Mesendoderm (in vitro differentiated cells): ENCODE measurements around the gene NFKBIB.

Experiments
- DNase-seq: peaks from one replicate; pipeline ENCODE4 v3.0.0; 2013
- H2AK5ac ChIP-seq: 2 replicates; pipeline ENCODE4 v1.6.1; 2013; ENCODE audit warnings: low read length, inconsistent platforms
- H2BK120ac ChIP-seq: 2 replicates; pipeline ENCODE4 v1.6.1; 2013; ENCODE audit warnings: low read depth, mild to moderate bottlenecking, low read length, moderate library complexity, mixed read lengths
- H2BK15ac ChIP-seq: replicated peaks from 2 replicates; pipeline ENCODE4 v1.6.1; 2013; ENCODE audit warnings: low read depth, mild to moderate bottlenecking, moderate library complexity
- H2BK5ac ChIP-seq: 2 replicates; pipeline ENCODE4 v1.6.1; 2013; ENCODE audit warnings: low read length, inconsistent platforms
- H3K18ac ChIP-seq: 2 replicates; pipeline ENCODE4 v1.6.1; 2013; ENCODE audit warnings: mild to moderate bottlenecking, low read length, mixed read lengths
- H3K23ac ChIP-seq: one replicate; pipeline ENCODE4 v1.6.1; 2013; ENCODE audit warnings: low read length
- H3K27ac ChIP-seq: 2 replicates; pipeline ENCODE4 v1.5.1; 2013; ENCODE audit warnings: low read depth, mild to moderate bottlenecking, inconsistent platforms, low read length, moderate library complexity
- H3K27me3 ChIP-seq: 2 replicates; pipeline ENCODE4 v1.6.1; 2013; ENCODE audit warnings: low read length, control low read depth, mild to moderate bottlenecking, inconsistent platforms; ENCODE audit not compliant: insufficient read depth, poor library complexity
- H3K36me3 ChIP-seq: 2 replicates; pipeline ENCODE4 v1.6.1; 2013; ENCODE audit warnings: low read length, inconsistent platforms; ENCODE audit not compliant: control insufficient read depth, insufficient read depth
- H3K4ac ChIP-seq: one replicate; pipeline ENCODE4 v1.6.1; 2013; ENCODE audit warnings: low read depth, mild to moderate bottlenecking, low read length, moderate library complexity
- H3K4me1 ChIP-seq: 2 replicates; pipeline ENCODE4 v1.6.1; 2013; ENCODE audit warnings: low read depth, low read length, inconsistent platforms; ENCODE audit not compliant: control insufficient read depth
- H3K4me2 ChIP-seq: 2 replicates; pipeline ENCODE4 v1.6.1; 2013; ENCODE audit warnings: low read length
- H3K4me3 ChIP-seq: 2 replicates; pipeline ENCODE4 v1.5.1; 2013; ENCODE audit warnings: mild to moderate bottlenecking, low read length
- H3K56ac ChIP-seq: one replicate; pipeline ENCODE4 v1.6.1; 2013; ENCODE audit warnings: low read length
- H3K79me1 ChIP-seq: 2 replicates; pipeline ENCODE4 v1.6.1; 2013; ENCODE audit warnings: low read length, inconsistent platforms
- H3K79me2 ChIP-seq: 2 replicates; pipeline ENCODE4 v1.6.1; 2013; ENCODE audit warnings: mild to moderate bottlenecking, low read length; ENCODE audit not compliant: control insufficient read depth, insufficient read depth
- H3K9ac ChIP-seq: 2 replicates; pipeline ENCODE4 v1.6.1; 2013; ENCODE audit warnings: low read length, inconsistent platforms
- H4K5ac ChIP-seq: one replicate; pipeline ENCODE4 v1.6.1; 2013; ENCODE audit warnings: low read length
- H4K8ac ChIP-seq: one replicate; pipeline ENCODE4 v1.6.1; 2013; ENCODE audit warnings: low read depth, mild to moderate bottlenecking, control low read depth, low read length, moderate library complexity
- WGBS: extraction: QIAGEN DNeasy Blood & Tissue Kit; methylation state at CpG from one replicate; pipeline ENCODE4 v1.1.7; 2013; ENCODE audit warnings: low lambda C conversion rate, missing lambda C conversion rate; ENCODE audit not compliant: insufficient coverage; ENCODE audit errors: extremely low coverage; 5-methylcytosine and 5-hydroxymethylcytosine counted together

Gene NFKBIB

DNA sequence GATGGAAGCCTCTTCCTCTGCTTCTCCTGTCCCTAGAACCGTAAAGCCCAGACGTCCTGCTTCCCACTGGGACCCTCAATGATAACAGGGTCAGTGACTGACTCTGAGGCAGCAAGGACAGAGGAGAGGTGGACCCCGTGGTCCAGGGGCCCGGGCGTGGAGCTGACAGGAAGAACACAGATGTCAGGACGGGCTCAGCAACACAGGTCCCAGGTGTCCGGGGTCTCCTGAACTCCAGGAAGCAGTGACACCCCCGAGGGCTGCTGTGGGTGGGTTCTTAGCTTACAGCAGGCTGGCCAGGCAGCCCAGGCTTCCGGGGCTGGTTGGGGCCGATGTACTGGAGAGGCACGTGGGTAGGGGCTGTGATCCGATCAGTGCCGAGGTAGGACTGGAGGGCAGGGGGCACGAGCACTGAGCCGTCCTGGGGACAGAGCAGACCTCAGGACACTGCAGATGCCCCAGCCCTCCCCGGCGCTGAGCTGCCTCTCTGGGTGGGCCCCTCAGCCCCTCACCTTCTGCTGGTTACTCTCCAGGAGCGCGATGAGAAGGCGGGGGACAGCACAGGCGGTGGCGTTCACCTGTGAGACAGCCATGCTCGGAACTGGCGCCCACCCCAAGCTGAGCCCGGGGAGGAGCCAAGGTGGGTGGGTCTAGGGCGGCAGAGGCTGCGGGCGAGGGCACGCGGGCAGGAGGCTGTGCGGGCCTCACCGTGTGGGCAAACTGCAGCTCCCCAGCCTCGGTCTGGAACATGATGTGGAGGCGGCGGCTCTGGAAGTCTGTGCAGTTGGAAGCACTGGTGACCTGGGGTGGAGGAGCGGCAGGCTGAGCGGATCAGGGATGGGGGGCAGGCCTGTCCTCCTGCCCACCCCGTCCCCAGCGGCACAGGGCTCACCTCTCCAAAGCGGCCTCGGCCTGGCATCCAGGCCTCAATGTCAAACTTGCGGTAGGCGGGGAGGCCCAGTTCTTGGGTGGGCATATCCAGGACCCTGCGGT, 15.9 kb downstream of the NFKBIB start:
- Histone ChIP-seq H2BK5ac (no peak overlapping the region), H4K8ac (no peak overlapping the region), H3K56ac (no peak overlapping the region), H2BK120ac (no peak overlapping the region), H3K79me2 (no peaks in the 10 kb centered on the region), H3K27ac (no peak overlapping the region), H3K4me1 (no peaks in the 10 kb centered on the region), H3K23ac (no peak overlapping the region), H3K4me2 (no peak overlapping the region), H3K79me1 (no peaks in the 10 kb centered on the region), H3K9ac (no peak overlapping the region), H4K5ac (no peak overlapping the region), H3K4ac (no peak overlapping the region), H2BK15ac (no peak overlapping the region), H3K18ac (no peak overlapping the region), H2AK5ac (no peak overlapping the region), H3K36me3 (no peaks in the 10 kb centered on the region), H3K27me3 (no peaks in the 10 kb centered on the region), H3K4me3 (no peak overlapping the region)
- WGBS, result no CpG with 5 or more reads among the region's 44 CpGs
- DNase-seq, result no peak

- H3K27me3 ChIP-seq, result no peaks in the 10 kb centered on the region
- no peak overlapping the region for H2BK5ac ChIP-seq
- no peak overlapping the region for H3K4ac ChIP-seq
- no peak overlapping the region for H2BK120ac ChIP-seq
- no peak overlapping the region for H3K4me3 ChIP-seq
- H4K5ac ChIP-seq, result no peak overlapping the region
- no peak overlapping the region for H2BK15ac ChIP-seq
- WGBS, result no CpG with 5 or more reads among the region's 9 CpGs
- H4K8ac ChIP-seq, result no peak overlapping the region
- peaks cover 2% of the 10 kb centered on the region for H3K36me3 ChIP-seq
- H3K18ac ChIP-seq, result no peak overlapping the region
- H3K79me1 ChIP-seq, result no peaks in the 10 kb centered on the region
- no peak overlapping the region for H3K23ac ChIP-seq
- no peak overlapping the region for H2AK5ac ChIP-seq
- no peaks in the 10 kb centered on the region for H3K4me1 ChIP-seq
- H3K79me2 ChIP-seq, result no peaks in the 10 kb centered on the region
- no peak overlapping the region for H3K27ac ChIP-seq
- no peak for DNase-seq
- H3K4me2 ChIP-seq, result no peak overlapping the region
- no peak overlapping the region for H3K56ac ChIP-seq
- no peak overlapping the region for H3K9ac ChIP-seq
These were observed 17.7 kb downstream of the NFKBIB start for GRCh38 chr19:38917516-38917915.

- Histone ChIP-seq H2BK120ac (no peak overlapping the region), H3K23ac (no peak overlapping the region), H2BK5ac (no peak overlapping the region), H3K4me2 (no peak overlapping the region), H3K4me3 (no peak overlapping the region), H3K4ac (no peak overlapping the region), H4K5ac (no peak overlapping the region), H3K4me1 (no peaks in the 10 kb centered on the region), H3K27ac (no peak overlapping the region), H3K79me1 (no peaks in the 10 kb centered on the region), H3K36me3 (peaks cover 2% of the 10 kb centered on the region), H3K79me2 (no peaks in the 10 kb centered on the region), H3K9ac (no peak overlapping the region), H3K18ac (no peak overlapping the region), H2AK5ac (no peak overlapping the region), H4K8ac (no peak overlapping the region), H2BK15ac (no peak overlapping the region), H3K27me3 (no peaks in the 10 kb centered on the region), H3K56ac (no peak overlapping the region)
- no CpG with 5 or more reads among the region's 13 CpGs for WGBS
- DNase-seq, result no peak
These were observed 18.2 kb downstream of the NFKBIB start for GRCh38 chr19:38917921-38918491.

DNA sequence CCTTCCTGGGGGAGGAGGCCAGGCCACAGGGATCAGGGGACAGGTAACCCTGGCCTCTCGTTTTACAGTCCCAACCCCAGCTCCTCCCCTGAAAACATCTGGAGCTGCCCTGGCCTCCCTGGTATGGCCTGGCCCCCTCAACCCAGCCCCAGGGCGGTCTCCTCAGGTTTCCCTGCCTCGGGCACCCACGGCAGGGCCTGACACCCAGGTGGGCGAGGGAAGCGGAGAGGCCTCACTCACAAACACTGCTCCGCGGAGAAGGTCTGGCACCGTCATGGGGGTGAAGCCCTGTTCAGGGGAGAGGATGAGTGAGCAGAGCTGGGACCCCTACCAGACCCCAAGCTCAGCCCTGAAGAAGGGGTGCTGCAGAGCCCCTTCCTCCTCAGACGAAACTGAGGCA, 18.8 kb downstream of the NFKBIB start:
- no peak overlapping the region for H3K4ac ChIP-seq
- no peak overlapping the region for H2BK120ac ChIP-seq
- no peak overlapping the region for H3K27ac ChIP-seq
- no peak overlapping the region for H3K4me2 ChIP-seq
- H3K4me3 ChIP-seq, result no peak overlapping the region
- H3K9ac ChIP-seq, result no peak overlapping the region
- H4K5ac ChIP-seq, result no peak overlapping the region
- no peak for DNase-seq
- no peaks in the 10 kb centered on the region for H3K79me2 ChIP-seq
- no peak overlapping the region for H4K8ac ChIP-seq
- no peak overlapping the region for H2AK5ac ChIP-seq
- H3K4me1 ChIP-seq, result no peaks in the 10 kb centered on the region
- no peak overlapping the region for H3K18ac ChIP-seq
- H2BK5ac ChIP-seq, result no peak overlapping the region
- H3K36me3 ChIP-seq, result peaks cover 2% of the 10 kb centered on the region
- no peak overlapping the region for H3K23ac ChIP-seq
- no peaks in the 10 kb centered on the region for H3K27me3 ChIP-seq
- no peak overlapping the region for H2BK15ac ChIP-seq
- no CpG with 5 or more reads among the region's 10 CpGs for WGBS
- no peaks in the 10 kb centered on the region for H3K79me1 ChIP-seq
- H3K56ac ChIP-seq, result no peak overlapping the region

GRCh38 chr19:38919837-38920601, 20.2 kb downstream of the NFKBIB start:
- WGBS, result no CpG with 5 or more reads among the region's 21 CpGs
- Histone ChIP-seq H3K18ac (no peak overlapping the region), H3K4me2 (no peak overlapping the region), H2BK120ac (no peak overlapping the region), H2BK5ac (no peak overlapping the region), H3K4ac (no peak overlapping the region), H3K27ac (no peak overlapping the region), H4K8ac (no peak overlapping the region), H3K56ac (no peak overlapping the region), H4K5ac (no peak overlapping the region), H3K9ac (no peak overlapping the region), H3K4me1 (no peaks in the 10 kb centered on the region), H3K27me3 (no peaks in the 10 kb centered on the region), H2AK5ac (no peak overlapping the region), H3K36me3 (peaks cover 4% of the 10 kb centered on the region), H3K79me2 (no peaks in the 10 kb centered on the region), H2BK15ac (no peak overlapping the region), H3K79me1 (no peaks in the 10 kb centered on the region), H3K23ac (no peak overlapping the region), H3K4me3 (no peak overlapping the region)
- no peak for DNase-seq
